Measurements from ENCODE around the gene KIF5A.
"Not testable (repeated sequence)": the region's sequence is repeated elsewhere in the genome, so short reads cannot be mapped to it uniquely, and the experiment has no call there.

KIF5A gene

GRCh38 chr12:57517187-57517586, 32.7 kb upstream of the KIF5A start:
- no peak for TF ChIP-seq CTCF (IDR thresholded peaks at IDR 0.05; ENCODE audit: low read depth, low read length, missing control alignments)
- DNase-seq (ENCODE audit: extremely low read depth, low read depth): no peak
- H3K4me3 ChIP-seq (replicated peaks; ENCODE audit: low read depth, low read length): no peak overlapping the region

- not testable (repeated sequence) for DNase-seq (ENCODE audit: extremely low read depth, low read depth)
- peak overlapping the region; percentile 69; the same call in 1 of the 2 replicates for H3K4me3 ChIP-seq (replicated peaks; ENCODE audit: low read depth, low read length)
Observed at GRCh38 chr12:57517718-57518117, 32.1 kb upstream of the KIF5A start.

- DNase-seq (ENCODE audit: extremely low read depth, low read depth): no peak
- H3K4me3 ChIP-seq (replicated peaks; ENCODE audit: low read depth, low read length): peak overlapping the region; percentile 69
- no peak for TF ChIP-seq CTCF (IDR thresholded peaks at IDR 0.05; ENCODE audit: low read depth, low read length, missing control alignments)
Observed at GRCh38 chr12:57518176-57518919, 31.5 kb upstream of the KIF5A start.

GRCh38 chr12:57518920-57519795, 30.7 kb upstream of the KIF5A start:
- no peak for DNase-seq (ENCODE audit: extremely low read depth, low read depth)
- H3K4me3 ChIP-seq (replicated peaks; ENCODE audit: low read depth, low read length): peak overlapping the region; percentile 69
- TF ChIP-seq CTCF (IDR thresholded peaks at IDR 0.05; ENCODE audit: low read depth, low read length, missing control alignments): no peak

- DNase-seq (ENCODE audit: extremely low read depth, low read depth): no peak
- H3K4me3 ChIP-seq (replicated peaks; ENCODE audit: low read depth, low read length): peak overlapping the region; percentile 69
- no peak for TF ChIP-seq CTCF (IDR thresholded peaks at IDR 0.05; ENCODE audit: low read depth, low read length, missing control alignments)
Observed at GRCh38 chr12:57519796-57520052, 30.1 kb upstream of the KIF5A start.

- no peak for TF ChIP-seq CTCF (IDR thresholded peaks at IDR 0.05; ENCODE audit: low read depth, low read length, missing control alignments)
- DNase-seq (ENCODE audit: extremely low read depth, low read depth): peak; percentile 90
- H3K4me3 ChIP-seq (replicated peaks; ENCODE audit: low read depth, low read length): peak within 1 kb of the TSS; percentile 69
Observed at GRCh38 chr12:57520053-57520818, 29.6 kb upstream of the KIF5A start, which contains the start of gene DDIT3. TSS of gene DDIT3 (minus strand) at chr12:57520514. CDS start at chr12:57517406, 3,108 bp downstream.

Measured in HFF-Myc (cell line).